ENCODE results near the gene AAK1. TPM values are rescaled to one million over a fixed set of nuclear protein-coding genes. Genes with fewer than 3 reads are reported as not detected.
"Not testable (repeated sequence)": the region's sequence is repeated elsewhere in the genome, so short reads cannot be mapped to it uniquely, and the experiment has no call there.

AAK1 gene
- total RNA-seq, 1 experiment from 2014 or later, result 20.6 TPM

GRCh38 chr2:69466728-69467127, 176.8 kb downstream of the AAK1 start:
- DNase-seq (ENCODE audit: low read depth, low spot score), result no peak
- in situ Hi-C loops (cut with HindIII; ENCODE audit: low pct_unique_long_range_greater_than_20kb, low sequenced_read_pairs), result no loop called here

- DNase-seq (ENCODE audit: low read depth, low spot score), result no peak
These were observed 177.8 kb downstream of the AAK1 start for GRCh38 chr2:69465513-69466456.

GRCh38 chr2:69464575-69464974, 179.0 kb downstream of the AAK1 start:
- in situ Hi-C loops (cut with HindIII; ENCODE audit: low pct_unique_long_range_greater_than_20kb, low sequenced_read_pairs), result no loop called here
- no peak for DNase-seq (ENCODE audit: low read depth, low spot score)

More at GRCh38 chr2:69465513-69466456, 177.8 kb downstream of the AAK1 start:
- in situ Hi-C loops (cut with HindIII; ENCODE audit: low pct_unique_long_range_greater_than_20kb, low sequenced_read_pairs), result no loop called here

GRCh38 chr2:69462780-69463179, 180.8 kb downstream of the AAK1 start:
- DNase-seq (ENCODE audit: low read depth, low spot score), result no peak
- in situ Hi-C loops (cut with HindIII; ENCODE audit: low pct_unique_long_range_greater_than_20kb, low sequenced_read_pairs), result no loop called here

- DNase-seq (ENCODE audit: low read depth, low spot score), result no peak
- in situ Hi-C loops (cut with HindIII; ENCODE audit: low pct_unique_long_range_greater_than_20kb, low sequenced_read_pairs), result no loop called here
These were observed 182.1 kb downstream of the AAK1 start for GRCh38 chr2:69461404-69461803.

- in situ Hi-C loops (cut with HindIII; ENCODE audit: low pct_unique_long_range_greater_than_20kb, low sequenced_read_pairs), result no loop called here
- no peak for DNase-seq (ENCODE audit: low read depth, low spot score)
These were observed 183.6 kb downstream of the AAK1 start for GRCh38 chr2:69459936-69460335.

GRCh38 chr2:69456950-69457445, 186.5 kb downstream of the AAK1 start:
- no peak for DNase-seq (ENCODE audit: low read depth, low spot score)
- in situ Hi-C loops (cut with HindIII; ENCODE audit: low pct_unique_long_range_greater_than_20kb, low sequenced_read_pairs), result no loop called here

- no peak for DNase-seq (ENCODE audit: low read depth, low spot score)
- in situ Hi-C loops (cut with HindIII; ENCODE audit: low pct_unique_long_range_greater_than_20kb, low sequenced_read_pairs), result no loop called here
These were observed 187.4 kb downstream of the AAK1 start for GRCh38 chr2:69456154-69456553.

- in situ Hi-C loops (cut with HindIII; ENCODE audit: low pct_unique_long_range_greater_than_20kb, low sequenced_read_pairs), result no loop called here
- no peak for DNase-seq (ENCODE audit: low read depth, low spot score)
These were observed 188.6 kb downstream of the AAK1 start for GRCh38 chr2:69454976-69455375.

- in situ Hi-C loops (cut with HindIII; ENCODE audit: low pct_unique_long_range_greater_than_20kb, low sequenced_read_pairs), result no loop called here
These were observed 189.9 kb downstream of the AAK1 start for GRCh38 chr2:69453475-69454129.

GRCh38 chr2:69452687-69453086, 190.9 kb downstream of the AAK1 start:
- in situ Hi-C loops (cut with HindIII; ENCODE audit: low pct_unique_long_range_greater_than_20kb, low sequenced_read_pairs), result no loop called here
- no peak for DNase-seq (ENCODE audit: low read depth, low spot score)

More at GRCh38 chr2:69453475-69454129, 189.9 kb downstream of the AAK1 start:
- peak; percentile 22 for DNase-seq (ENCODE audit: low read depth, low spot score)

GRCh38 chr2:69450735-69451416, 192.7 kb downstream of the AAK1 start:
- in situ Hi-C loops (cut with HindIII; ENCODE audit: low pct_unique_long_range_greater_than_20kb, low sequenced_read_pairs), result no loop called here
- no peak for DNase-seq (ENCODE audit: low read depth, low spot score)

- in situ Hi-C loops (cut with HindIII; ENCODE audit: low pct_unique_long_range_greater_than_20kb, low sequenced_read_pairs), result no loop called here
- no peak for DNase-seq (ENCODE audit: low read depth, low spot score)
These were observed 193.6 kb downstream of the AAK1 start for GRCh38 chr2:69449906-69450305.

GRCh38 chr2:69443673-69444072, 199.9 kb downstream of the AAK1 start:
- DNase-seq (ENCODE audit: low read depth, low spot score); in situ Hi-C loops (cut with HindIII; ENCODE audit: low pct_unique_long_range_greater_than_20kb, low sequenced_read_pairs): not testable (repeated sequence)

- in situ Hi-C loops (cut with HindIII; ENCODE audit: low pct_unique_long_range_greater_than_20kb, low sequenced_read_pairs); DNase-seq (ENCODE audit: low read depth, low spot score): not testable (repeated sequence)
These were observed 204.0 kb downstream of the AAK1 start for GRCh38 chr2:69439499-69439898.

GRCh38 chr2:69438580-69438979, 205.0 kb downstream of the AAK1 start:
- DNase-seq (ENCODE audit: low read depth, low spot score), result no peak
- in situ Hi-C loops (cut with HindIII; ENCODE audit: low pct_unique_long_range_greater_than_20kb, low sequenced_read_pairs), result no loop called here

GRCh38 chr2:69437751-69438154, 205.8 kb downstream of the AAK1 start:
- in situ Hi-C loops (cut with HindIII; ENCODE audit: low pct_unique_long_range_greater_than_20kb, low sequenced_read_pairs), result no loop called here
- peak; percentile 66 for DNase-seq (ENCODE audit: low read depth, low spot score)
